ENCODE measurements around the gene OXCT2.
"Not testable (repeated sequence)": the region's sequence is repeated elsewhere in the genome, so short reads cannot be mapped to it uniquely, and the experiment has no call there.

OXCT2 gene

DNA sequence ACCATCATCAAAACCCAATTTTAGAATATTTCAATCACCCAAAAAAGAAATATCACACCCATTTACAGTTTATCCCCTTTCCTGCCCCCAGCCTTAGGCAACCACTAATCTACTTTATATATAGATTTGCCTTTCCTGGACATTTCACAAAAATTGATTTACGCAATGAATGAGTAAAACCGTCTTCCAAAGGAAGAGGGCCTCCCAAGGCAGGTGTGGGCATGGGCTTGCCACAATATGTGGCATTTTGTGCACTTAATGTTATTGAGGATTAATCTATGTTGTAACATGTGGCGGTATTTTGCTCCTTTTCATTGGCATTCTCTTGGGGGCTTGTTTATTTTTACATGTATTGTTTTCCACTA, 29.3 kb upstream of the OXCT2 start:
- Histone ChIP-seq H3K36me3 (ENCODE audit: control insufficient read depth, insufficient read depth, low read length) (no peaks in the 10 kb centered on the region), H3K4me1 (ENCODE audit: control insufficient read depth, insufficient read depth, low read length) (no peaks in the 10 kb centered on the region), H3K4me3 (ENCODE audit: insufficient read depth, low read depth, low read length) (no peak overlapping the region), H3K27me3 (ENCODE audit: control insufficient read depth, insufficient read depth, low read length, poor library complexity, severe bottlenecking) (no peaks in the 10 kb centered on the region), H3K27ac (ENCODE audit: insufficient read depth, low read depth, low read length, poor library complexity, severe bottlenecking) (no peak overlapping the region), H3K9me3 (ENCODE audit: control insufficient read depth, low read length) (peaks cover under 1% of the 10 kb centered on the region)
- 89 to 97% methylated on average over 3 of the region's 3 CpGs for WGBS, 2 experiments

DNA sequence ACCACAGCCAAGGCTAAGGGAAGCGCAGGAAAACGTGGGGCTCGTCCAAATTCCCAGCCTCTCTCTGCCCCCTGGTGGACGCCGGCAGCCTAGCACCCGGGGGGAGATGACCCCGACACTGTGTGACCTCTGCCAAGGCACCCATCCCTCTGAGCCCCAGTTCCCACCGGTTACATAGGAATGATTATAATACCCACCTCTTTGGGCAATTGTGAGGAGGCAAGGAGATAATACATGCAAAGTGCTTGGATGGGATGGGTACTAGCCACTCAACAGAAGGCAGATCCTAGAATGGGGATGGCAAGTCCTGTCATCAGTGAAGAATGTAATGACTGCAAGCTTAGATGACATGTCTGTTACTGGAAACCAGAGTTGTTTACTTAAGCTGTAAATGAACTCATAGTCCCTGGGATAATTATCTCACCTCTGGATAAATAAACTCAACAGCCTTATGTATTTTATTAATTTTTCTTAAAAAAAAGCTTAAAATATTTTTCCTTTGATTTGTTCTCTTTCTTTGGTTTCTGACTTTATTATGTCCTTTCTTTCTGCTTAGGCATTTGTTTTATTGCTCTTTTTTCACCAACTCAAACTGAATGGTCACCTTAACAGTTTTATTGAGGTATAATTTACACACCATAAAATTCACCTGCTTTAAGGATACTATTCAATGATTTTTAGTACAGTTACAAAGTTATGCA, 28.8 kb upstream of the OXCT2 start:
- Histone ChIP-seq H3K36me3 (ENCODE audit: control insufficient read depth, insufficient read depth, low read length) (no peaks in the 10 kb centered on the region), H3K4me1 (ENCODE audit: control insufficient read depth, insufficient read depth, low read length) (no peaks in the 10 kb centered on the region), H3K27me3 (ENCODE audit: control insufficient read depth, insufficient read depth, low read length, poor library complexity, severe bottlenecking) (no peaks in the 10 kb centered on the region), H3K9me3 (ENCODE audit: control insufficient read depth, low read length) (no peaks in the 10 kb centered on the region), H3K27ac (ENCODE audit: insufficient read depth, low read depth, low read length, poor library complexity, severe bottlenecking) (no peak overlapping the region), H3K4me3 (ENCODE audit: insufficient read depth, low read depth, low read length) (no peak overlapping the region)
- WGBS, 2 experiments = 5 to 9% methylated on average over 8 of the region's 8 CpGs

DNA sequence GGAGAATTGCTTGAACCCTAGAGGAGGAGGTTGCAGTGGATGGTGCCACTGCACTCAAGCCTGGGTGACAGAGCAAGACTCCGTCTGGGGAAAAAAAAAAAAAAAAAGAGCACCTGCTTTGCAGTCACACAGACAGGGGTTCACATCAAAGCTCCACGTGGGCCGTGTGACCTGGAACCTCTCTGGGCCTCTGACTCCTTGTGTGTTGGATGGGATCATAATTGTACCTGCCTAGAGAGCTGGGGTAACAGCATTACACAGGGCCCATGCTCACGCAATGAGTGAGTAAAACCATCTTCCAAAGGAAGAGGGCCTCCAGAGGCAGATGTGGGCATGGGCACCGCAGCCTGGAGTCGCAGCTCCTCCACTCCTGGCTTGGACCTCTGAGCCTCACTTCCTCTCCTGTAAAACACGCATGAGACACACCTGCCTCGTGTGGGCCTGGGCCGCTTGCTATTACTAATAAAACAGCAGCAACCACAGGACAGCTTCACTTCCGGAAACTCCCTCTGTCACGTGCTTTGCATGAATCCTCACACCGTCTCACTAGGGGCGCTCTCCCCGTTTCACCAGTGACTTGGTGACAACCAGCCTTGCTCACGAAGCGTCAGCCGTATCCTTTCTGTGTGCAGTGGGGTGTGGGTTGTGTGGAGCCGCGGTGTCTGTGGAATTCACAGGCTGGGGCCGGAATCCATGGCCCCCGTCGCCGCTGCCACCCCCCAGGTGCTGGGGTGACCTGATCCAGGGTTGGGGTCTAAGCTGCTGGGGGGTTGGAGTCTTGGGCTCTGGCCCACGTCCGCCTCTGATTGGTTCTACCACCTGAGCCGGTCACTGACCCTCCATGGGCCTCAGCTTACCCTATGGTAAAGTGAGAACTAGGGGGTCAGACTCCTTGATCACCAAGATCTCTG, 28.0 kb upstream of the OXCT2 start:
- not testable (repeated sequence) for H3K9me3 ChIP-seq (ENCODE audit: control insufficient read depth, low read length); H3K36me3 ChIP-seq (ENCODE audit: control insufficient read depth, insufficient read depth, low read length); H3K4me3 ChIP-seq (ENCODE audit: insufficient read depth, low read depth, low read length); H3K27ac ChIP-seq (ENCODE audit: insufficient read depth, low read depth, low read length, poor library complexity, severe bottlenecking); H3K27me3 ChIP-seq (ENCODE audit: control insufficient read depth, insufficient read depth, low read length, poor library complexity, severe bottlenecking); H3K4me1 ChIP-seq (ENCODE audit: control insufficient read depth, insufficient read depth, low read length)
- WGBS, 2 experiments = 76 to 77% methylated on average over 17 to 20 of the region's 26 CpGs

DNA sequence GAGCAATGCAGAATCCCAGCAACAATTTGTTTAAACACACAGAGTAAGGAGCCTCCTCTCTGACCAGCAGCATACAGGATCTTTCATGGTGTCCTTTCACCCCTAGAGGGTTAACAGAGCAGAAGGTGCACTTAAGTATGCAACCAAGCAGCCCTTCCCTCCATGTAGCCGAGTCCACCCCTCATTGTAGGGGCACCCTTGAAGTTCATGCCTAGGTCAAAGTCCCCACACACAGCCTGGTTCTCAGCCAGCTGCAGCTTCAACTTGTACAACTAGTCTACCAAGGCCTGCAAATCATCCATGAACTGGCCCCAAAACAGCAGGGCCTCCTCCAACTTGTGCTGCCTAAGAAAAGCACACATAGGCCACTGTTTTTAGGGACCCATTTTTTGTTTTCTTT, 24.5 kb upstream of the OXCT2 start:
- WGBS, 2 experiments = 52 to 62% methylated on average over 1 of the region's 1 CpG
- Histone ChIP-seq H3K27me3 (ENCODE audit: control insufficient read depth, insufficient read depth, low read length, poor library complexity, severe bottlenecking) (peaks cover 28% of the 10 kb centered on the region), H3K36me3 (ENCODE audit: control insufficient read depth, insufficient read depth, low read length) (no peaks in the 10 kb centered on the region), H3K9me3 (ENCODE audit: control insufficient read depth, low read length) (no peaks in the 10 kb centered on the region), H3K4me1 (ENCODE audit: control insufficient read depth, insufficient read depth, low read length) (no peaks in the 10 kb centered on the region), H3K27ac (ENCODE audit: insufficient read depth, low read depth, low read length, poor library complexity, severe bottlenecking) (no peak overlapping the region), H3K4me3 (ENCODE audit: insufficient read depth, low read depth, low read length) (no peak overlapping the region)

DNA sequence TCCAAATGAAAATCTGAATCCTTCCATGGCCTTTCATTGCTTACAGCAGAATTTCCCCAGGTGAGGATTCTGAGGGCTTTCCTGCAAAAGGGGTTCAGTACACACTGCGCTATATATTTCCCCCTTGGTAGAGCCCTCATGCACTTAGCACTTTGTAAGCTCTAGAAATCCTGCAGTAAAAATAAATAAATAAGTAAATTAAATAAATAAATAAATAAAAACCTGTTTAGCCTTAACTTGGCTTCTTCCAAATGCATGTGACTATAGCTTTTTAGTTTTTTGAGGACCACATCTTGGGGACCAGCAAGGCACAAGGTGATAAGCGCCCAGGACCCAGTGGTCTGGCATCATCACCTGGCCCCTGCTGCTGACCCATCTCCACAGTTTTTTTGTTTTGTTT, 20.7 kb upstream of the OXCT2 start:
- H3K4me1 ChIP-seq (ENCODE audit: control insufficient read depth, insufficient read depth, low read length) = no peaks in the 10 kb centered on the region
- peaks cover 66% of the 10 kb centered on the region for H3K27me3 ChIP-seq (ENCODE audit: control insufficient read depth, insufficient read depth, low read length, poor library complexity, severe bottlenecking)
- H3K36me3 ChIP-seq (ENCODE audit: control insufficient read depth, insufficient read depth, low read length) = no peaks in the 10 kb centered on the region
- H3K4me3 ChIP-seq (ENCODE audit: insufficient read depth, low read depth, low read length) = no peak overlapping the region
- WGBS, 2 experiments = 96 to 98% methylated on average over 2 of the region's 2 CpGs
- H3K27ac ChIP-seq (ENCODE audit: insufficient read depth, low read depth, low read length, poor library complexity, severe bottlenecking) = no peak overlapping the region
- no peaks in the 10 kb centered on the region for H3K9me3 ChIP-seq (ENCODE audit: control insufficient read depth, low read length)

DNA sequence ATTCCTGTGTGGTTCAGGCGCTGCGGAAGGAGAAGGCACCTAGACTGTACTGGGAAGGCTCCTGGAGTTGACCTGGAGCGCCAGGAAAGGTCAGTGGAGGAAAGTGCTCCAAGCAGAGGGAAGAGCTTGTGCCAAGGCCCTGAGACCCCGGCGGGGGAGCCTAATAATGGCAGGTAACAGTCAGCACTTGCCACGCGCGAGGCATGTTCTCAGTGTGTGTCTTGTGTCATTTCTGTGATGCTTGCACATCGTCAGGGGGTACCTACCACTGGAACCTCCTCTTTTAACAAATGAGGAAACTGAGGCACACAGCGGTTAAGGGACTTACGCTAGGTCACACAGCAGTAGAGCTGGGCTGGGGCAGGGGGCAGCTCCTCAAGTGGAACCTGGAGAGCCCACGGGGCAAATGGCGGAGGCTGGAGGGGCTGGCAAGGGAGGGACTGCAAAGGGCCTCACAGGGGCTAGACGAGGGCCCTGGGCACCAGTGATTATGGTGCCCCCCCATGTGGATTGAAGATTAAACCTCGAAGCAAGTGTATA, 18.5 kb upstream of the OXCT2 start:
- Histone ChIP-seq H3K36me3 (ENCODE audit: control insufficient read depth, insufficient read depth, low read length) (no peaks in the 10 kb centered on the region), H3K9me3 (ENCODE audit: control insufficient read depth, low read length) (no peaks in the 10 kb centered on the region), H3K27ac (ENCODE audit: insufficient read depth, low read depth, low read length, poor library complexity, severe bottlenecking) (no peak overlapping the region), H3K4me3 (ENCODE audit: insufficient read depth, low read depth, low read length) (peak overlapping the region; percentile 26), H3K27me3 (ENCODE audit: control insufficient read depth, insufficient read depth, low read length, poor library complexity, severe bottlenecking) (peaks cover 79% of the 10 kb centered on the region), H3K4me1 (ENCODE audit: control insufficient read depth, insufficient read depth, low read length) (no peaks in the 10 kb centered on the region)
- 40 to 41% methylated on average over 14 to 15 of the region's 15 CpGs for WGBS, 2 experiments

DNA sequence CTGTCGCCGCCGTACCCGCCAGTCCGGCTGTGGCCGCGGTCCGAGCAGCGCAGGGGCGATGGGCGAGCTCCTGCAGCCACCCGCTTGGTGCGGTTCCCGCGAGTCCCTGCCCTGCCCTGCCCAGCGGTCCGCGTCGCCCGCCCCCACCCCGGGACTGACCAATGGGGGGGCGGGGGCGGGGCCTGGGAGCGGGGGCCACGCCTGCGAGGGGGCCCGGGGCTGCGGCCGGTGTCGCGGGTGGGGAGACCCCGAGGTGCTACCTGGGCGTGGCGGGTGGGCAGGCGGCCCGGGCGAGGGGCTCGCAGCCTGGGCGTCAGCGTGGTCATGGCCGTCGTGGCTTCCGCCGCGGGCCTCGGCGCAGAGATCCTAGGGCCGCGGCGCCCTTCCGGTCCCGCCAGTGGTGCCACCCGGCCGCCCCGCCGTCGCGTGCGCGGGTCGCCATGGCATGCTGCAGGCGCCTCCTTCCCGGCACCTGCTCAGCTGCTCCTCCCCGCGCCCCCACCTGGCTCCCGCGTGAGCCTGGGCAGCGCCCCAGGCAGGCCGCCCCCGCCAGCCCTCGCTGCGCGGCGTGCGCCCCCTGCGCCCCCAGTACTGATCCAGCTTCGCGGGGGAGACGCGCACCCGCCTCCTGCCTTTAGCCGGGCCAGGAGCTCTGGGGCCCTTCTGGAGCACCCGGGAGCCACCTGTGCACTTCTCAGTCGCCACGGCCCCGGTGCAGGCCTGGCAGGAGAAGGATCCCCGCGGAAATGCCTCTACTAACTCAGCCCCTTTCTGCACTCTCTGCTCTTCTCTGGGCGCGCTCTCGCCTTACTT, 17.8 kb upstream of the OXCT2 start, which contains the start of gene BMP8B:
Gene BMP8B, minus strand, starts transcription at position 108 of the 813 bp plus-strand sequence. CDS start 380 bp downstream, outside the sequence.
- 1 to 2% methylated on average over 91 of the region's 91 CpGs for WGBS, 2 experiments
- Histone ChIP-seq H3K27me3 (ENCODE audit: control insufficient read depth, insufficient read depth, low read length, poor library complexity, severe bottlenecking) (peaks cover 80% of the 10 kb centered on the region), H3K4me3 (ENCODE audit: insufficient read depth, low read depth, low read length) (peak within 1 kb of the TSS; percentile 26), H3K27ac (ENCODE audit: insufficient read depth, low read depth, low read length, poor library complexity, severe bottlenecking) (no peak within 1 kb of the TSS), H3K36me3 (ENCODE audit: control insufficient read depth, insufficient read depth, low read length) (no peaks in the 10 kb centered on the region), H3K9me3 (ENCODE audit: control insufficient read depth, low read length) (no peaks in the 10 kb centered on the region), H3K4me1 (ENCODE audit: control insufficient read depth, insufficient read depth, low read length) (no peaks in the 10 kb centered on the region)

DNA sequence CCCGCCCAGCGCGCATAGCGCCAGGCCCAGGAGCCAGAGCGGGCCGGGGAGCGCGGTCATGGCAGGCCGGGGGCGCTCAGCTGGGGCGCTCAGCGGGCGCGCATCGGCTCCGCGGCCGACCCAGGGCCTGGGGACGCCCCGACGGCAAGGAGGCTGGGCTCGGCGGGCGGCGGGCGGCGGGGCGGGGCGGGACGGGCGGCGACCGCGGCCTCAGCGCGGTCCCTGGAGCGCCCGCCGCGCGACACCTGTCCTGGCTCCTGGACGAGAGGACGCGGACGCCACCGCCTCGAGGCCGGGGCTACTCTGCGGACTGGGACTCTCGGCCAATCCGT, 17.2 kb upstream of the OXCT2 start:
- no peak overlapping the region for H3K4me3 ChIP-seq (ENCODE audit: insufficient read depth, low read depth, low read length)
- H3K9me3 ChIP-seq (ENCODE audit: control insufficient read depth, low read length) = no peaks in the 10 kb centered on the region
- no peaks in the 10 kb centered on the region for H3K4me1 ChIP-seq (ENCODE audit: control insufficient read depth, insufficient read depth, low read length)
- 2 to 3% methylated on average over 51 of the region's 51 CpGs for whole genome bisulfite sequencing, 2 experiments
- H3K36me3 ChIP-seq (ENCODE audit: control insufficient read depth, insufficient read depth, low read length) = no peaks in the 10 kb centered on the region
- H3K27ac ChIP-seq (ENCODE audit: insufficient read depth, low read depth, low read length, poor library complexity, severe bottlenecking) = no peak overlapping the region
- peaks cover 86% of the 10 kb centered on the region for H3K27me3 ChIP-seq (ENCODE audit: control insufficient read depth, insufficient read depth, low read length, poor library complexity, severe bottlenecking)

DNA sequence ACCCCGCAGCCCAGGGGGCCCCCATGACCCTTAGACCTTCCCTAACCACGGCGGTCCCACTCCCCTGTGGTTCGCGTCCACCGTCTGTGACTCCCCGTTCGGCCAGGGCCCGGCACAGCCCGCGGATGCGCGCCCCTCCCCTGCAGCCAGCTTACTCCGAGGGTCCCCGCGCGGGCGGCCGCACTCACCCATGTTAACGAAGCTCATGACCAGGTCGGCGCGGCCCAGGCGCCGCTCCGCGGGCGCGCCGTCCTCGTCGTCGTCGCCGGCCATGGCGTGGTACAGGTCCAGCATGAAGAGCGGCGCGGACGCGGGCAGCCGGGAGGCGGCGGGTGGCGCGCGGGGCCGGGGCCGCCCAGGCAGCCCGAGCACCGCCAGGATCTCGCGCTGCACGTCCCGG, 16.8 kb upstream of the OXCT2 start:
- H3K27ac ChIP-seq (ENCODE audit: insufficient read depth, low read depth, low read length, poor library complexity, severe bottlenecking); H3K36me3 ChIP-seq (ENCODE audit: control insufficient read depth, insufficient read depth, low read length); H3K4me3 ChIP-seq (ENCODE audit: insufficient read depth, low read depth, low read length); H3K4me1 ChIP-seq (ENCODE audit: control insufficient read depth, insufficient read depth, low read length); H3K9me3 ChIP-seq (ENCODE audit: control insufficient read depth, low read length): not testable (repeated sequence)
- WGBS, 2 experiments = 8 to 9% methylated on average over 54 to 55 of the region's 55 CpGs
- H3K27me3 ChIP-seq (ENCODE audit: control insufficient read depth, insufficient read depth, low read length, poor library complexity, severe bottlenecking) = peaks cover 86% of the 10 kb centered on the region

DNA sequence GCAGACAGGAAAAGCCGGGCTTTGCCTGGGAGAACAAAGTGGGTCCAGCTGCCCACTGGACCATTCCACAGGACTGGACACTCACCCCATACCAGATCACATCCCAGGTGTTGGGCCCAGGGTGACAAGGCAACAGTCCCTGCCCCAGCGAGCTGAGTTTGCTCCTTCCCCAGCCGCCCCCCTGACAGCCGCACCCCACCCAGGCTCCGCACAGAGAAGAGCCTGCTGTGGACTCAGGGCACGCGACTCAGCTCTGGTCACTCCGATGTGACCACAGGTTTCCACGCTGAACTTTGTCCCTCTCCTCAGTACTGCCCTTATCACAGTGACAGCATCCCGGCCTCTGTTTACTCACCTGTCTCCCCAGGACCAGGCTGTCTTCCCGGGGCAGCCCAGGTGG, 16.3 kb upstream of the OXCT2 start:
- no peaks in the 10 kb centered on the region for H3K36me3 ChIP-seq (ENCODE audit: control insufficient read depth, insufficient read depth, low read length)
- WGBS, 2 experiments = 76 to 78% methylated on average over 11 of the region's 11 CpGs
- no peaks in the 10 kb centered on the region for H3K4me1 ChIP-seq (ENCODE audit: control insufficient read depth, insufficient read depth, low read length)
- no peak overlapping the region for H3K4me3 ChIP-seq (ENCODE audit: insufficient read depth, low read depth, low read length)
- peaks cover 84% of the 10 kb centered on the region for H3K27me3 ChIP-seq (ENCODE audit: control insufficient read depth, insufficient read depth, low read length, poor library complexity, severe bottlenecking)
- H3K27ac ChIP-seq (ENCODE audit: insufficient read depth, low read depth, low read length, poor library complexity, severe bottlenecking) = no peak overlapping the region
- no peaks in the 10 kb centered on the region for H3K9me3 ChIP-seq (ENCODE audit: control insufficient read depth, low read length)

Data from ectodermal cell (in vitro differentiated cells).